Measurements from ENCODE around the gene MAP2. TPM values are rescaled to one million over a fixed set of nuclear protein-coding genes. Genes with fewer than 3 reads are reported as not detected.

The MAP2 gene
- total RNA-seq, 1 experiment from 2014 or later = 7.6 TPM

- Mint-ChIP-seq H3K4me3 (no peak overlapping the region), H3K36me3 (no peaks in the 10 kb centered on the region), H3K27me3 (ENCODE audit: low read depth) (no peaks in the 10 kb centered on the region), H3K27ac (no peak overlapping the region), H3K4me1 (no peaks in the 10 kb centered on the region), H3K9me3 (no peaks in the 10 kb centered on the region)
- ATAC-seq (no peak), DNase-seq (ENCODE audit: low spot score) (no peak)
- ChIA-PET CTCF (interaction anchor here (0.9 to 2.5 kb wide), 2 partner anchors 140 to 396 kb away, joined by 5 to 12 read pairs; partner anchors contain the start of gene MAP2), POLR2A (no interaction called here)
- TF ChIP-seq ZBTB21 (CRISPR knock-in tag; IDR thresholded peaks at IDR 0.05; ENCODE audit: borderline replicate concordance) (no peak), ZSCAN18 (CRISPR knock-in tag; IDR thresholded peaks at IDR 0.05) (no peak), JAZF1 (CRISPR knock-in tag; IDR thresholded peaks at IDR 0.05) (no peak), TP53 (CRISPR knock-in tag; IDR thresholded peaks at IDR 0.05) (no peak), NFATC4 (CRISPR knock-in tag; IDR thresholded peaks at IDR 0.05) (no peak), ATF6 (CRISPR knock-in tag; IDR thresholded peaks at IDR 0.05) (no peak), GTF2I (CRISPR knock-in tag; conservative IDR thresholded peaks at IDR 0.05) (no peak), SP1 (CRISPR knock-in tag; conservative IDR thresholded peaks at IDR 0.05) (no peak), PRRX2 (CRISPR knock-in tag; IDR thresholded peaks at IDR 0.05) (no peak), CREB1 (CRISPR knock-in tag; IDR thresholded peaks at IDR 0.05) (no peak), SMAD3 (CRISPR knock-in tag; IDR thresholded peaks at IDR 0.05; ENCODE audit: borderline replicate concordance) (no peak), RELA (CRISPR knock-in tag; IDR thresholded peaks at IDR 0.05; ENCODE audit: borderline replicate concordance) (no peak), MAX (CRISPR knock-in tag; IDR thresholded peaks at IDR 0.05) (no peak), AR (CRISPR knock-in tag; IDR thresholded peaks at IDR 0.05) (no peak), E2F1 (CRISPR knock-in tag; IDR thresholded peaks at IDR 0.05) (no peak), TEAD4 (CRISPR knock-in tag; IDR thresholded peaks at IDR 0.05) (no peak), OVOL2 (CRISPR knock-in tag; IDR thresholded peaks at IDR 0.05; ENCODE audit: borderline replicate concordance) (no peak), ZNF423 (CRISPR knock-in tag; IDR thresholded peaks at IDR 0.05) (no peak)
Measured at GRCh38 chr2:209564816-209565215, 141.0 kb downstream of the MAP2 start.

GRCh38 chr2:209565896-209566582, 142.2 kb downstream of the MAP2 start:
- no peak for DNase-seq (ENCODE audit: low spot score)
- no peak overlapping the region for H3K27ac Mint-ChIP-seq
- H3K36me3 Mint-ChIP-seq = no peaks in the 10 kb centered on the region
- no peaks in the 10 kb centered on the region for H3K27me3 Mint-ChIP-seq (ENCODE audit: low read depth)
- H3K4me1 Mint-ChIP-seq = no peaks in the 10 kb centered on the region
- no peak for ATAC-seq
- POLR2A ChIA-PET = no interaction called here
- CTCF ChIA-PET = interaction anchor here (0.9 to 1.3 kb wide), 2 partner anchors 395 kb away, joined by 3 to 5 read pairs; no protein-coding TSS in a partner anchor
- H3K4me3 Mint-ChIP-seq = no peak overlapping the region
- no peaks in the 10 kb centered on the region for H3K9me3 Mint-ChIP-seq
- no peak for TF ChIP-seq GTF2I (CRISPR knock-in tag; conservative IDR thresholded peaks at IDR 0.05)
- no peak for TF ChIP-seq ZNF671 (CRISPR knock-in tag; IDR thresholded peaks at IDR 0.05)
- TF ChIP-seq ZNF281 (CRISPR knock-in tag; IDR thresholded peaks at IDR 0.05) = no peak
- no peak for TF ChIP-seq AR (CRISPR knock-in tag; IDR thresholded peaks at IDR 0.05)
- TF ChIP-seq KAT7 (CRISPR knock-in tag; IDR thresholded peaks at IDR 0.05; ENCODE audit: borderline replicate concordance) = no peak
- no peak for TF ChIP-seq ZMAT4 (CRISPR knock-in tag; IDR thresholded peaks at IDR 0.05)
